NCI-H2227 (cell line): ENCODE measurements around the gene GRID1.

ENCODE experiments used
- DNase-seq: peaks from one replicate; lab custom pipeline; 2025; ENCODE audit not compliant: unreplicated experiment; lab: John Stamatoyannopoulos, UW

The GRID1 gene

DNA sequence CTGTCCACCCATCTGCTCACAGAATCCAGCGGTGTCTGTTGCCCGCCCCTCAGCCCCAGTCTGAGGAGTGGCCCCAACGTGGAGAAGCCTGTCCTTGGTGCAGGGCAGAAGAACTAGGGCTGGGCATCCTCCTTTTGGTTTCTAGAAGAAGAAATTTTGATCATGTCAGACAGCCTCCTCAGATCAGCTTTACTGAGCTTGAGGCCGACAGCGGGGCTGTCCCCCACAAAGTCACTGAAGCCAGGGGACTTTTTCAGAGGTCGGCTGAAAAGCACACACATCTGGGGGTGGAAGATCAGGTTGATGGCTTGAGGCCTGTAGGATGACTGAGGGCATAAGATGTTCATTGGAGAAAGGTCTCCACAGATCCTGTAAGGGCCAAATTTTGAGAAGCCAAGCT is 767.9 kb downstream of the GRID1 start:
- DNase-seq, result no peak

DNA sequence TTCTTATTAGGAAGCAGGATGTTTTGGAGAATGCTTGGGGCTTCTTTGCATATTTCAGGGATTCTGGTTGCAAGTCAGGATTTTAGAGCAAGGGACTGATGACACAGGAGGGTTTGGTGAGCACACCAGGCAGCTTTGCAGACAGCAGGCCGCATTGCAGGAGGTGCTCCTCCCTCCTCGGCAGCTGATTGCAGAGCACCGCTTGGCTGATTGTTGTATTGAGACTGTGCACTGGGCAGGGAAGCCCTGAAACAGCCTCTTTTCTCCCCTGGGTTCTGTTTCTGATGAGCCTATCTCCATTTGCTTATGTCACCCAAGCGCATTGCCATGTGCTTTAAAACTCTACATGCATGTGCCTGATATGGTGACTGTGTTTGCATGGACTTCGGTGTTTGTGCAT is 769.6 kb downstream of the GRID1 start:
- DNase-seq, result peak; percentile 4

DNA sequence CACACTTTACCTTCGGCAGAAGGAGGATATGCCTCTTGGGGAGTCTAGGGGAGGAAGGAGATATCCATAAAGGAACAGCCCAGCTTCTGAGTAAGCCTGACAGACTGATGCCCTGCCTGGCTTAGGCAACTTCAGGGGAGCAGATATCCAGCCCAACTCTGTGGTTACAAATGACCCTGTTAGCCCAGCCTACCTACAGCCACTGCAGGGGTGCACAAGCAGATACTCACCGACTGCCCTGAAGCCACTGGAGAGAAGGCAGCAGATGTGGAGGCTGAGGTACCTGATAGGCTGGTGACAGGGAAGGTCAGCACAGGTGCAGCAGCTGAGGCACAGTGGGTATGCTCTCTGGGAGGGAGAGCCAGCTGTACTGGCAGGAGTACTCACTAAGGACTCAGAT is 770.2 kb downstream of the GRID1 start:
- no peak for DNase-seq

DNA sequence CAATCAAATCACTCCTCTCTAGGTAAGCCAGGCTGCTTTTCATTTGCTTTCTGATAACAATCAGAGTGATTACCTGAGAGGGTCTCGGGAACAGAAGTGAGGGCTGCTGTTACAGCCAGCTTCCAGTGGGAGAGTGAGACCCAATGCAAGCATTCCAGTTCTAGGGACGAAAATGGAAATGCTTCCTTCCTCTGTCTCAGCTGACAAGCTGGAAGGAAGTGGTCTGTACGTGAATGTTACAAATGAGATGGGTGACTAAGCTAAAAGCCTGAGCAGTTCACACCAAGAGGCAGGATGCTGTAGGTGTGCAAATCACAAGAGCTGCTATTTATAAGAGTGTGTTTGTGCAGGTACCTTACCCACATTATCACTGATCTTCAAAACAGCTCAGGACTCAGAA is 772.4 kb downstream of the GRID1 start:
- no peak for DNase-seq

DNA sequence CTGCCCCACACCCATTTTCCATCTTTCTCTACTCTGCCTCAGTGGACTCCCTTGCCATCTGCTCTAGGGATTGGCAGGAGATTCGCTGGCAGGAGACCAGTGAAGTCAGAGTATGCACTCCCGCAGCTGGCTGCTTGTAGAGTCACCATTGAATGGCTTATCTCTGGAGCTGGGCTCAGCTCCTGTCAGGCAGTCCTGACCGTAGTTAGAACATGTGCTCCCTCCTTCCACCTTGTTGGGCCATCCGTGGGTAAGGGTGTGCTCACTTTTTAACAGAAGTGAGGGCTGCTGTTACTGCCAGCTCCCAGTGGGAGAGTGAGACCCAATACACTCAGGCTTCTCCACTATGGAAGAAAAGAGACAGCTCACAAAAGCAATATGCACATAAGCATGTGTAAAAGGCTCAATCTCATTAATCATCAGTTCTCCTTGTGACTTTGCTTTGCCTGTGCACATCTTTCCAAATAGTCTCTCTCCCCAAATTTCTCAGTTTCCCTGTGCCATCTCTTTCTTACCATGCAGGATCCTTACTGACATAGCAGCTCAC is 773.3 kb downstream of the GRID1 start:
- DNase-seq, result no peak

DNA sequence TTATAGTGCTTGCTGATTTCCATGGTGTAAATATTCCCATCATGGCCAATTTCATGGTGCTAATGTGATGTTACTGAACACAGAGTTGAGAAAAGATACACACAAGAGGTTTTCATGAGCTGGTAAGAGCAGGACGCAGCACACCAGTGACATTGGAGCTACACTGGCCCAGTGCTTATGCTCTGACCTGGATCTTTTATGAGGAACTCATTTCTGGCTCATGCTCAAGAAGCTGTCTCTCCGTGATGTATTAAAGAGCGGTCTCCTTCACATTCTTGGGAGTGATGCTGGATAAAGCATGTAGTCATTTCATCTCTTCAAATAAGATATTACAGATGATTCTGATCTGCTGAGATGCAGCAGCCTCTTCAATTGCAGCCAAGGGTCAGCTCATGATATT is 785.2 kb downstream of the GRID1 start:
- no peak for DNase-seq

DNA sequence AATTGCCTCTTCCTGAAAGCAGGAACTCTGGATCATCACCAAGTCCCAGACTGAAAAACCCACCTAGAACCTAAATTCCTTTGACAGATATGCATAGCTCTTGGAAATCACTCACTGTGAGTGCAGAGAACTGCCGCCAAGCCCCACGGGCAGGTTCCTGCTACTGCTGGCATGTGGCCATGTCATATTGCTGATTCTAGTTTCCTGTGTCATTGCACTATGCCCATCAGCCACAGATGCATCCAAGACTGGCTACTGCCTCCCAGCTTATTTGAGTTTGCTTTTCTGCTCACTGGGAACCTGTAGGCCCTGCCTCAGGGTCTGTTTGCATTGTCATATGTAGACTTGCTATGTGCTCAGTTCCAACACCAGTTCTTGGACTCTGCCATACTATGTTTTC is 786.0 kb downstream of the GRID1 start:
- DNase-seq, result no peak

DNA sequence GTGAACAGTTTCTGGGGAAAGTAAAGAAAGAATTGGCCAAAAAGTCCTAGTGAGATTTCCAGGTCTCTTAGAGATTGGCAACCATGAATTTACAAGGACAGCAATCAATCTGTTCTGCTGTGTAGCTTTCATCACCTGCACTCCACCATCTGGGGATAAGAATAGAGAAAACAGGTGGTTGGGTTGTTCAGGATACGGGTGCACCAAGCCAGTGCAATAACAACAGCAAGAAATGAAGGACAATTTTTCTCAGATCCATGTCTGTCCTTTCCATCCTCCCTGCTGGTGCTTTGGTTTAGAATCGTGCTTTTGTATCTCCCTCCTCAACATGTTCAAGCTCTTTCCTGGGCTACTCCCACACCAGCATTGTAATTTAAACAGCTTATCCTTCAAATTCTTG is 787.7 kb downstream of the GRID1 start:
- no peak for DNase-seq

DNA sequence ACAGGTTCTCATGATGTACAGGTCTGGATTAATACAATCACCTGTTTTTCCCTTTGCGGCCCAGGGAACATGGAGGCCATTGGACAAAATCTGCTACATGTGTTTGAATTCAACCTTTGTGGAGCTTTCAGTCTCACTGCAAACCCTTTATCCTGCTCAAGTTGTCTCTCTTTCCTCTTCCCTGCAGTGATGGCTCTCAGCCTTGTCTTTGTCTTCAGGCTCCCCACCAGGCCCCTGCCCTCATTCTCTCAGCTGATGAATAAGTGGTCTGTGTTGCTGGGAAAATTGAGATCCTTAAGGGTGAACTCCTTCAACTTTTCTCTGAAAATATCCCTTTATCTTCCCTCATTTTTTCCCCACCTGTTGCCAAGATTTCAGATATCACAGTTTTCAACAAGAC is 791.2 kb downstream of the GRID1 start:
- DNase-seq, result no peak

DNA sequence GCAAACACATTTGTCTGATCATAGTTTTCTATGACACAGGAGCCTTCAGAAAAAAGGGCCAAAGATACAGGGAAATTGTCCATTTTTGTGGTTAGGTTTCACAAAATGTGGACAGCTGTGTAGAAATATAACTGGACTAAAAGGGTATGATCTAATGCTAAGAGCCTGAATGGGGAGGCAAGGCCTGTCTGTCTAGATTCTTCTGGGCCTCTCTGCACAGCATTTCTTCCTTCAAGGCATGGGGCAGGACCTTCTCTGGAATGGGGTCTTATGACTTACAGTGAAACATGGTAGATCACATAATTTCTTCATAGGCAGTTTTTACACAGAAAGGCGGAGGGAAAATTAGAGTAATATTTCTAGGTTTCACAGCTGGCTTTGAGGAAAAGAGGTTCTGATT is 795.7 kb downstream of the GRID1 start:
- no peak for DNase-seq

DNA sequence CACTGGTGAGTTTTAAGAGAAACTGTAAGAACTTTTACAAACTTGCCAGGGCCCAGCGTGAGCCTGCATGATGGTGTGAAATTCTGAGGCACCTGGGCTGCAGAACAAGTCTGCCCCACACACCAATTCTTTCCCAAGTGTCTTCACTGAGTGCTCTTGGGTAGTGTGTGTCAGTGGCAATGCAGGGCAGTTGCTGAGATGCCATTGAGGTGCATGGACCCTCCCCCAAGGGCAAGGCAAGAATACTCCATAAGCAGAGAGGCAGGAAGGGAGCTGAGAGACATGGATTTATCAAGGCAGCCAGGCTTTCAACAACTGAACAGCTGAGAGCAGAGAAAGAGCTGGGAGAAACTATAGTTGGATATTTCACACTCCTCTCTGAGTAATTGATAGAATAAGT is 801.2 kb downstream of the GRID1 start:
- no peak for DNase-seq

DNA sequence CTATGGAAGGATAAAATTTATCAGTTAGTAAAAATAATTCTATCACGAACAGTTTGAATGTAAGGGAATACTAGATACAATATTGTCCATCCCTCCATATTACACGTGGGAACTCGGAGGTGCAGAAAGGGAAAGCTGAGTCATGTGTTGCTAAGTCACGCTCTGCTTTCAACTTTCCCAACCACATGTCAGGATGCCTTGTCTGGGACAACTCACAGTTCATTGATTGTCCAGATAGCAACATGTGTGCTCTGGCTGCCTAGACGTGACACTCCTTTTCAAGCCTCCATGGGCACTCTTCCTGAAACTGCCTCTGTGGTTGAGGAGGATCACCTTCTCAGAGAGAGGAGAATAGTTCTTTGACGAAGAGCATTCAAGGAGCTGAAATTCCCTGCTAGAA is 808.1 kb downstream of the GRID1 start:
- DNase-seq, result no peak

DNA sequence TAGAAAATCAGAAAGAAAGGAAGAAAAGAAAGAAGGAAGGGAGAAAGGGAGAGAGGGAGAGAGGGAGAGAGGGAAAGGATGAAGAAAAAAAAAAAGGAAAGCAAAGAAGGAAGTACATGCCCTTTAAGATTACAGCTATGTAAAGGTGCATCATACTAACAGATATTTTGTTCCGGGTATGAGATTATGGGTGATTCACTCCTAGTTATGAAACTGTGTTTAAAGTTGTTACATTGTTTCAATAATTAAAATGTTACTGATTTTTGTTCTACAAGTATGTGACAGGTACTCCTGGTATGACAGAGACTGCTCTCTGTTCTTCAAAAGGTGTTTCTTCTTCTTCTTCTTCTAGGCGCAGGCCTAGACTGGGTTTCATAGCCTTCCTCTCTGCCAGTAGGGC is 808.9 kb downstream of the GRID1 start:
- DNase-seq, result no peak

DNA sequence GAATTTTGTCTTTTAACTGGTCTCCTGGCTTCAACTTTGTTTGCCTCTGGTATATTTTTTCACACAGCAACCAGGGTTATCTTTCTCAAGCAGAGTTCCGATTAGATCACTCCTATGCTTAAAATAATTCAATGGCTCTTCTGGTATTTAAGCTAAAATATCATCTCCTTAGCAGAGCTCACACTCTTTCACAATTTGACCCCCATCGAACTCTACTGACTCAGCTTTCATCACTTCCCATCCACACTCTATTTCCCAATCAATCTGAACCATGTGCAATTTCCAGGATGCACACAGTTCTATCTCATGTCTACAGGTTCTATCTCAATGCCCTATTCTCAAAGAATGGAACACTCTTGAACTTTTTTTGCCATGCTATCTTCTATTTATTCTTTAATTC is 809.5 kb downstream of the GRID1 start:
- DNase-seq, result no peak
